Neutrophil (primary cell): ENCODE data around the gene FSTL3.

Experiments
- H3K27ac ChIP-seq: fragments of 200-600 bp; sonication (generic); 2 replicates; pipeline ENCODE4 v1.5.1; 2016; ENCODE audit warnings: mild to moderate bottlenecking, moderate library complexity
- H3K27me3 ChIP-seq: fragments of 200-600 bp; sonication (generic); 2 replicates; pipeline ENCODE4 v1.6.0; 2016; ENCODE audit warnings: mild to moderate bottlenecking
- H3K36me3 ChIP-seq: fragments of 200-600 bp; sonication (generic); 2 replicates; pipeline ENCODE4 v1.5.1; 2017
- H3K4me1 ChIP-seq, 2 experiments: fragments of 200-600 bp in 1 of 2; sonication (generic) in 1 of 2; 1 replicate in 1 of 2; 2 replicates in 1 of 2; pipeline versions ENCODE4 v1.5.1 to v1.6.1; 2013 to 2016; ENCODE audit warnings: low read depth in 1 of 2, low read length in 1 of 2, mild to moderate bottlenecking in 1 of 2, moderate library complexity in 1 of 2; ENCODE audit not compliant: control insufficient read depth in 1 of 2, insufficient read depth in 1 of 2
- H3K4me3 ChIP-seq, 2 experiments: fragments of 200-600 bp in 1 of 2; sonication (generic) in 1 of 2; 1 replicate in 1 of 2; 2 replicates in 1 of 2; pipeline ENCODE4 v1.5.1; 2013 to 2016; ENCODE audit warnings: low read depth in 1 of 2, low read length in 1 of 2, mild to moderate bottlenecking in 1 of 2, moderate library complexity in 1 of 2
- H3K9me3 ChIP-seq: fragments of 200-600 bp; sonication (generic); 2 replicates; pipeline ENCODE4 v1.5.1; 2016
- TF ChIP-seq, protein P1 (sequence below): fragments of 200-600 bp; sonication (generic); IDR thresholded peaks from 2 replicates; pipeline ENCODE4 v1.5.1; 2016; ENCODE audit warnings: antibody characterized with exemption

Gene FSTL3

DNA sequence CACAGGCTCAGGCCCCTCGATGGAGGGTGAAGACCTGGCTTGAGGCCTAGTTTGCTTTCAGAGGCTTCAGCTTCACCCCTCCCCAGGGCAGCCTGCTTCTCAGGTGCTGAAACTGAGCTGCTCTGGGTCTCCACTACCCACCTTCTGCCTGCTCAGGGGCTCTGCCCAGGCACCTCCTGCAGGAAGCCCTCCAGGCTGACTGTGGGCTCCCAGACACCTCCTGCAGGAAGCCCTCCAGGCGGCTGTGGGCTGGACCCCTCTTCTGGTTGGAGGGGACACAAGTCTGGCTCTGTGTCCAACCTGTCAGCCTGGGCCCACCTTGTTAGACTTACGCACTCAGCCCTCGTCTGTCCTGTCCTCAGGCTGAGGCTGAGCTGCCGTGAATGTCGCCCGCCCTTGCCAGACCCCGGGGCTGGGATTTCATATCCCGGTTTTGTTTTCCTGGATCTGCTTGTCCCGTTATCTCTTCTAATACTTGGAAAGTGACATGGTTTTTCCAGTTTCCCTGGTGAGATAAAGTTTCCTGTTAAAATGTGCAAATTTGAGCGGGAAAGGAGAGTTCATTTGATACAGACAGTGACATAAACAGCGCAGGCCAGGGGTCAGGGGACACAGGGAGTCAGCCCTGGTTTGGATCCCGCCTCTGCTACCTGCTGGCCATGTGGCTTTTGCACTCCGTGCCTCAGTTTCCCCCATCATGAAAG is 53.9 kb downstream of the FSTL3 start:
- TF ChIP-seq, protein P1, sequence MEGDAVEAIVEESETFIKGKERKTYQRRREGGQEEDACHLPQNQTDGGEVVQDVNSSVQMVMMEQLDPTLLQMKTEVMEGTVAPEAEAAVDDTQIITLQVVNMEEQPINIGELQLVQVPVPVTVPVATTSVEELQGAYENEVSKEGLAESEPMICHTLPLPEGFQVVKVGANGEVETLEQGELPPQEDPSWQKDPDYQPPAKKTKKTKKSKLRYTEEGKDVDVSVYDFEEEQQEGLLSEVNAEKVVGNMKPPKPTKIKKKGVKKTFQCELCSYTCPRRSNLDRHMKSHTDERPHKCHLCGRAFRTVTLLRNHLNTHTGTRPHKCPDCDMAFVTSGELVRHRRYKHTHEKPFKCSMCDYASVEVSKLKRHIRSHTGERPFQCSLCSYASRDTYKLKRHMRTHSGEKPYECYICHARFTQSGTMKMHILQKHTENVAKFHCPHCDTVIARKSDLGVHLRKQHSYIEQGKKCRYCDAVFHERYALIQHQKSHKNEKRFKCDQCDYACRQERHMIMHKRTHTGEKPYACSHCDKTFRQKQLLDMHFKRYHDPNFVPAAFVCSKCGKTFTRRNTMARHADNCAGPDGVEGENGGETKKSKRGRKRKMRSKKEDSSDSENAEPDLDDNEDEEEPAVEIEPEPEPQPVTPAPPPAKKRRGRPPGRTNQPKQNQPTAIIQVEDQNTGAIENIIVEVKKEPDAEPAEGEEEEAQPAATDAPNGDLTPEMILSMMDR, result no peak
- no peaks in the 10 kb centered on the region for H3K36me3 ChIP-seq
- no peaks in the 10 kb centered on the region for H3K9me3 ChIP-seq
- H3K27me3 ChIP-seq, result peaks cover 6% of the 10 kb centered on the region
- peaks cover 11 to 12% of the 10 kb centered on the region in 2 experiments for H3K4me1 ChIP-seq
- H3K27ac ChIP-seq, result no peak overlapping the region
- no peak overlapping the region for H3K4me3 ChIP-seq

DNA sequence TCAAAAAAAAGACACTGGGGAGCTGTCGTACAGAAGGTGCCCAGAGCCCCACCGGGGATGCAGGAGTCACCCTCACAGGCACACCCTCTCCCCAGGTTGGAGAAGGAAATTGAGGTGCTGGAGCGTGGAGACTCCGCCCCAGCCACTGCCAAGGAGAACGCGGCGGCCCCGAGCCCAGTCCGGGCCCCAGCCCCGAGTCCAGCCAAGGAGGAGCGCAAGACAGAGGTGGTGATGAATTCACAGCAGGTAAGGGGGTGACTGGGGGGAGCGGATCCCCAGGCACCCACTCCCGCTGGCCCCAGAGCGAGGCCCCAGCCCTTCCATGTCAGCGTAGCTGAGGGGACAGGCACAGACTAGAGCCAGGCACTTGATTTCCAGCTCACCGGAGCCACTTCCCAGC is 54.8 kb downstream of the FSTL3 start:
- TF ChIP-seq, protein P1, result no peak

DNA sequence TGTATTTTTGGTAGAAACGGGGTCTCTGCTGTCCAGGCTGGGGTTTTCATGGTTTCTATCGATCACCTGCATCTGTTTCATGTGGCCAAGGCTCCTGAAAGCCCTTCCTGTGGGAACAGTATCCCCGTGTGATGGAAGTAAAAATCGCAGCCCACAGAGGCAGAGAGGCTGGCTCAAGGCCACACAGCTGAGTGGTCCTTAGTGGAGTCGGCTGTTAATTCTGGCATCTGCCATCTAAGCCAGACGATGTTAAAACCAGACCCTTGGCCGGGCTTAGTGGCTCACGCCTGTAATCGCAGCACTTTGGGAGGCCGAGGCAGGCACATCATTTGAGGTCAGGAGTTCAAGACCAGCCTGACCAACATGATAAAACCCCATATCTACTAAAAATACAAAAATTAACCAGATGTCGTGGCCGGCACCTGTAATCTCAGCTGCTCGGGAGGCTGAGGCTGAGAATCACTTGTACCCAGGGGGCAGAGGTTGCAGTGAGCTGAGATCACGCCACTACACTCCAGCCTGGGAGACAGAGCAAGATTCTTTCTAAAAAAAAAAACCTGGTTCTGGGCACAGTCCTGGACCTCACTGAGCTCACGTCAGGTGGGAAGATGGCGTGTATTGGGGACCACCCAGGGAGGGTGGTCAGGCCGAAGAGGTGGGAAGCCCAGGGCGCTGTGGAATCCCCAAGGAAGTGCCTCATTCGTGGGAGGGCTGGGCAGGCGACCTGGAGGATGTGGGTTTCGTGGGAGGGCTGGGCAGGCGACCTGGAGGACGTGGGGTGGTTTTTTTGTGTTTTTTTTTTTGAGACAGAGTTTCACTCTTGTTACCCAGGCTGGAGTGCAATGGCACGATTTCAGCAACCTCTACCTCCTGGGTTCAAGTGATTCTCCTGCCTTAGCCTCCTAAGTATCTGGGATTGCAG is 56.2 kb downstream of the FSTL3 start:
- Histone ChIP-seq H3K36me3 (no peaks in the 10 kb centered on the region), H3K27ac (no peak overlapping the region), H3K27me3 (peaks cover 6% of the 10 kb centered on the region), H3K4me3 (no peak overlapping the region), H3K9me3 (no peaks in the 10 kb centered on the region), H3K4me1 (peaks cover 11 to 12% of the 10 kb centered on the region in 2 experiments)
- TF ChIP-seq, protein P1, result no peak

More for the DNA sequence above, 54.8 kb downstream of the FSTL3 start:
- Histone ChIP-seq H3K27me3 (peaks cover 6% of the 10 kb centered on the region), H3K4me3 (no peak overlapping the region), H3K27ac (no peak overlapping the region), H3K36me3 (no peaks in the 10 kb centered on the region), H3K4me1 (peaks cover 11 to 12% of the 10 kb centered on the region in 2 experiments), H3K9me3 (no peaks in the 10 kb centered on the region)
